GM18868 (cell line): ENCODE measurements around the gene KIAA0930.

ENCODE experiments used
- ATAC-seq: cut with Tn5 transposase; IDR thresholded peaks from one replicate; pipeline ENCODE4 v1.9.1; 2021; ENCODE audit warnings: mild to moderate bottlenecking, moderate library complexity; ENCODE audit not compliant: unreplicated experiment

Gene KIAA0930

DNA sequence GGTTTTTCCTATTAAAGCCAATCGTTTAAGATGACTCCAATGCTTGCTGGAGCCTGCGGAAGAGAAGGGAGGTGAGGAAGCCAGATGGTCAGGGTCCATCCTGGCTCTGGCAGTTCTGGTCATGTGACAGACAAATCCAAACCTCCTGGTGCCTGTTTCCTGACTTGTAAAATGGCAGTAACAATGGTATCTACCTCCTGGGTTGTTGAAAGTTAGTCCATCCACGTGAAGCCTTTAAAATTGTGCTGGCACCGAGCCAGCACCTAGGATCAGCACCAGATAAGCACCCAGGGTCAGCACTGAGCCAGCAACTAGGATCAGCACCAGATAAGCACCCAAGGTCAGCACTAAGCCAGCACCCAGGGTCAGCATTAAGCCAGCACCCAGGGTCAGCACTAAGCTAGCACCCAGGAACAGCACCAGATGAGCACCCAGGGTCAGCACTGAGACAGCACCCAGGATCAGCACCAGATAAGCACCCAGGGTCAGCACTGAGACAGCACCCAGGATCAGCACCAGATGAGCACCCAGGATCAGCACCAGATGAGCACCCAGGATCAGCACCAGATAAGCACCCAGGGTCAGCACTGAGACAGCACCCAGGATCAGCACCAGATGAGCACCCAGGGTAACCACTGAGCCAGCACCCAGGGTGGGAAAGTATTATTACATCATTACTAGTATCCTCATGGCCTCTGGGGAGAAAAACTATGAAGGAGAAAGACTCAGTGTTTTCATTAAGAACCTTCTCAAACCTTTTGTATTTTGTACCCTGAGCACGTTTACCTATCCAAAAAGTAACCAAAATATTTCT is 17.2 kb downstream of the KIAA0930 start:
- no peak for ATAC-seq

DNA sequence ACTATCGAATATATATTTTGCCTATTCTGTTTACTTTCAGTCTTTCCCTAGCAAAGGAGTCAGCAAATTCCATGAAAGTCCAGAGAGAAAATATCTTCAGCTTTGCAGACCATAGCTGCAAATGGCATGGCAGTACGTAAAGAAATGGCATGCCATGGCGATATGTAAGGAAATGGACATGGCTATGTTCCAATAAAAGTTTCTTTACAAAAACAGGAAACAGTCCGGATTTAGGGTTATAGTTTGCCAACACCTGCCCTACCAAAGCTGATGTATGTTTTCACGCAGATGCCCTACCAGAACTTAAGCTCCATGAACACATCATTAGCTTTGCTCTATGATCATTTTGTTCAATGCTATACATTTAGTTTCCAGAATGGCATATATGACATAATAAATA is 19.5 kb downstream of the KIAA0930 start:
- no peak for ATAC-seq

- peak; percentile 61 for ATAC-seq
Measured at GRCh38 chr22:45218976-45219375, 21.7 kb downstream of the KIAA0930 start.

DNA sequence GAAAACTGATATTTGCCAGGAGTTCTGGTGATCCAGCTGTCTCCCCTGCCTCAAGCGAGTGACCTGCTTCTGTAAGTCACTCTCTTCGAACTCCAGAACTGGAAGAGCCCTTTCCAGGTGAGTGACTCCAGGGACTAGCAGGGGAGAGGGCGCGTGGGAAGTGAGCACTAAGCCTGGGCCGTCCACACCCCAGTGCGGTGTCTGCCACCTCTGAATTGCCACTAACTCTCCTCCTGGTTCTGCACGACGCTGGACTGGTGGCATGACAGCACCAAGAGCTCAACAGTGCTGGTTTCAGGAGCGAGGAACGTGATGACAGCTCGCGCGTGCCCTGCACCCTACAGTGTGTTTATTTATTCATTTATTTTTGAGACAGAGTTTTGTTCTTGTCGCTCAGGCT is 22.9 kb downstream of the KIAA0930 start:
- ATAC-seq, result no peak

- ATAC-seq, result no peak
Measured at GRCh38 chr22:45217345-45217744, 23.3 kb downstream of the KIAA0930 start.

- ATAC-seq, result no peak
Measured at GRCh38 chr22:45216133-45217003, 24.3 kb downstream of the KIAA0930 start.

GRCh38 chr22:45212992-45213751 is 27.5 kb downstream of the KIAA0930 start:
- no peak for ATAC-seq

DNA sequence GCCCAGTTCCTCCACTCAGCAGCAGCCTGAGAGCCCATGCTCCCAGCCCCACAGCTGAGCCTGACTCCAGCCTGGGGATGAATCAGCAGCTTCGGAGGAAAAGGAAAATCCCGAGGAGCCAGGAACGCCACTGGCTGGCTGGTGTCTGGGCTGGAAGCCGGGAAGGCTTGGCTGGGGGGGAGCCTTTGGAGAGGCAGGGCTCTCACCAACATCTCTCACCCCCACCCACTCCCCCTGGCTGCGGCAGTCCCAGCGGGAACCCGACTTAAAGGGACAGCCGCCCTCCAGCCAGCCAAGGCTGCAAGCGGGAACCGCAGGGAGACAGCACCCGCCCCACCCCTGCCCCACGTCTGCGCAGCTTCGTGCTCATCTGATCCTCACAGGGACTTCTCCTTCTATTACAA is 28.4 kb downstream of the KIAA0930 start:
- no peak for ATAC-seq

GRCh38 chr22:45211848-45212247 is 28.8 kb downstream of the KIAA0930 start:
- ATAC-seq, result no peak

- no peak for ATAC-seq
Measured at GRCh38 chr22:45211435-45211834, 29.3 kb downstream of the KIAA0930 start.

DNA sequence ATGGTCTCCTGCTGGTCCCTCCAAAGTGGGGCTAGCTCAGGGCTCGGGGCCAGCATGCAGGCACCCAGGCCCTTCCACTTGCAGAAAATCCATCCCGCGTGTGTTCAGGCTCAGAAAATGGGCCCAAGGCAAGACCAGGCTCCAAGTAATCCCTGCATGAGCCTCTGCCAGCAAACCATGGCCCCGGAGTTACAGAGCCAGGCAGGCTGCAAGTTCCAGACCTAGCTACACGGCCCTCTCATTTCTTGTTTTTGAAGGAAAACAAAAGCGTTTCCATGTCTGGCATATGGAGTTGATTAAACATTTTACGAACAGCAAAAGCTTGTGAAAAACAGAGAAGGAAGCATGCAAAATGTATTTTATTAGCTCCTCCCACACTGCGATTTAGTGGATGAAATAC is 29.7 kb downstream of the KIAA0930 start:
- no peak for ATAC-seq

GRCh38 chr22:45210577-45210976 is 30.1 kb downstream of the KIAA0930 start:
- ATAC-seq, result no peak

DNA sequence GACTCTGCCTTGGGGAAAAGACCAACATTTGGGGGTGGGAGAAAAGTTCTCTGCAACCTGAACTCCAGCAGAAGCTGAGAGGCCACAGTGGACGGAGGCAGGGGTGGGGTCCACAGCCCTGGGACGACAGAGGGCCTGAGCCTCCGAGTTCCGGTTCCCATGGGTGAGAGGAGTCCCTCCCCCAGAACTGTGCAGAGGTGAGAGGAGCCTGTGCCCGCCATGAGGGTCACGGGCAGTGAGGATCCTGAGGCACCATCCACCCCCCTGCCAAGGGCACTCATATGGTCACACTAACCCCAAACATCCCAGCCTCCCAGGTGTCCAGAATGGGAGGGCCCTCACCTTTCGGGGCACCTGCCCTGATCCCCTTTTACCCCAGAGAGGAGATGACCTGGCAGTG is 30.5 kb downstream of the KIAA0930 start:
- ATAC-seq, result no peak

DNA sequence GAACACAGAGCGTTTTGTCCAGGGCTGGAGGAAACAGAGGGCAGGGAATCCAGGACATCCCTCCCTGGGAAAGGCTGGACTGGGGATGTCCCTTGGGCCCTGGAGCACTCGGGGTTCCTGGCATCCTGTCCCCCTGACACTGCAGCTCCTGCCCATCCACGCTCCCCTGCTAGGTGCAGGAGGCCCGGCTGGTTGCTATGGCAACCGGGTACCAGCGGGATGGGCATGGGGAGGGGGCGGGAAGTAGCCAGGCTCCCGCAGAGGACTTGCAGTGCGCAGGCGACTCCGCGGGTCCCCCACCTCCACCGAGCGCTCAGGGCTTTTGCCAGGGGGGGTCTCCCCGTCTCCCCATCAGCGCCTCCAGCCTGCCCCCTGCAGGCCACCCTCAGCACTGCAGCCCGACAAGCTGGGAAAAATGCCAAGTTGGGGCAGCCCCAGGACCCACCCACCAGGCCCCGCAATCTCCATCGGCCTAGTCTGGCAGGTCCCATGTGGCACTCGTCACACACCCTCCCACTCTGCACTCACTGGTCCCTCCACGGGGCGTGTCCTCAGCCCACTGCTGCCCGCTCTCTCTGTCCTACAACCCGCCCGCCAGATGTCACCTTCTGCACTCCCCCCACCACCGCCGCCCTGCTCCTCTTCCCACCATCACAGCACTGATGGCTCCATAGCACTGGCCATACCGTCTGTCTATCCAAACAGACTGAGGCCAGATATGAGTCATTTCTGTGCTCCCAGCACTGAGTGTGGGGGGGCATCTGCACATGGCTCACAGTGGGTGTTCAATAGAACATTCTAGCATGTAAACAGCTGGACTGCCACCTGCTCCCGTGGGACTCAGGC is 31.5 kb downstream of the KIAA0930 start:
- ATAC-seq, result no peak

DNA sequence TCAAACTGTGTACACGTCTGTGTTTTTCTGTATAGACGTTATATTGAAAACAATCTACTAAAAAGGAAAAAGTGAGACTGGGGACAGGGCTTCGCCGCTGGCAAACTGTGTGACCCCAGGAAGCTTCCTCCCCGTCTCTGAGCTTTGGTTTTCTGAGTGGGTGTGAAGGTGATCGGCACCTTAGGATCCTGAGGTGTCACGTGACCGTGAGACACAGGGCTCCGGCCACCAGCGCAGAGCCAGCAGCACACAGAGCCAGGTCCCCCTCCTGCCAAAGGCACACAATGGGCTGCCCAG is 32.0 kb downstream of the KIAA0930 start:
- ATAC-seq, result no peak

GRCh38 chr22:45207981-45208664 is 32.6 kb downstream of the KIAA0930 start:
- ATAC-seq, result no peak

GRCh38 chr22:45207533-45207932 is 33.2 kb downstream of the KIAA0930 start:
- ATAC-seq, result no peak

- ATAC-seq, result no peak
Measured at GRCh38 chr22:45206233-45206632, 34.5 kb downstream of the KIAA0930 start.

DNA sequence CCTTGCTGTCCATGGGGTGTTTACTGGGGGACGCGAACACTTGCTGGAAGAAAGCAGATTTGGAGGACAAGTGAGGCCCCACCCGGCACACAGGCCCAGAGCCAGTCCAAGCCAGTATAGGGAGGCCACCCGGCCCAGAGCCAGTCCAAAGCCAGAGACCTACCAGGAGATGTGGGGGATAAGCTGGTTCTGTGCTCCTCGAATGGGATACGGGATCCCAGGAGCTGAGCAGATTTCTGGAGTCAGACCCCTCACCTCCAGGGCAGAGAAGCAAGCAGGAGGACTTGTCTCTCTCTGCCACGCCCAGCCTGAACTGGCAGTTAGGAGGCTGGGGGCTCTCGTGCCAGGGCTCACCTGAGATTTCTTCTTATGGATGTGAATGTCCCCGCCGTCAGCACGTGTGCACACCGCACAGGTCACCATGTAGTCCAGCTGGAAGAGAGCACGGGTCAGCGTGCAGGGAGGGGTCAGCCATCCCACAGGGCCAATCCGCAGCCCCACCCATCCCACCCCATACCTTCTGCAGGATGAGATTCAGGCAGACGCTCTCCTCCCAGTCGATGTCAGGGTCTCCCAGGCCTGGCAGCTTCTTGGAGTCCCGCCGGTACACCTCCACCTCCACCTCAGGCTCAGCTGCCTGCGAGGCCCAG is 35.3 kb downstream of the KIAA0930 start:
- ATAC-seq, result no peak

GRCh38 chr22:45204819-45205218 is 35.9 kb downstream of the KIAA0930 start:
- ATAC-seq, result no peak
